Upper lobe of left lung (tissue), 6 donors: ENCODE measurements around the gene ADGRV1. TPM values are rescaled to one million over a fixed set of nuclear protein-coding genes. Genes with fewer than 3 reads are reported as not detected.

ENCODE experiments used
- ATAC-seq, 2 donors: fragments of 200-7000 bp; cut with Tn5 transposase; one replicate each; pipeline ENCODE4 v1.9.1; 2022; ENCODE audit warnings: mild to moderate bottlenecking in 2 of 2, moderate library complexity in 2 of 2; ENCODE audit not compliant: low FRiP score in 2 of 2
- DNase-seq, 2 donors: peaks; one replicate each; pipeline ENCODE4 v3.0.0-alpha.2; 2019 to 2020
- H3K27ac ChIP-seq, 4 donors: fragments of 200-600 bp; sonication (generic); one replicate each; pipeline ENCODE4 v1.5.1; 2016 to 2019
- H3K27me3 ChIP-seq, 4 donors: fragments of 200-600 bp; sonication (generic); one replicate each; pipeline ENCODE4 v1.5.1; 2017 to 2019
- H3K36me3 ChIP-seq, 4 donors: fragments of 200-600 bp; sonication (generic); one replicate each; pipeline ENCODE4 v1.5.1; 2016 to 2019
- H3K4me1 ChIP-seq, 4 donors: fragments of 200-600 bp; sonication (generic); one replicate each; pipeline ENCODE4 v1.5.1; 2018 to 2019
- H3K4me3 ChIP-seq, 4 donors: fragments of 200-600 bp; sonication (generic); one replicate each; pipeline ENCODE4 v1.5.1; 2017 to 2019; ENCODE audit warnings: mild to moderate bottlenecking in 2 of 4, moderate library complexity in 1 of 4
- H3K9me3 ChIP-seq, 4 donors: fragments of 200-600 bp; sonication (generic); one replicate each; pipeline ENCODE4 v1.5.1; 2018 to 2019
- EP300 ChIP-seq, 4 donors: sonication (generic); formaldehyde crosslinking; IDR thresholded peaks; one replicate each; pipeline ENCODE4 v1.5.1; 2017; ENCODE audit warnings: antibody characterized with exemption in 4 of 4, control low read depth in 2 of 4
- POLR2A ChIP-seq, 4 donors: fragments of 450-650 bp; IDR thresholded peaks; one replicate each; pipeline ENCODE4 v1.5.1; 2016 to 2017; ENCODE audit warnings: antibody characterized with exemption in 4 of 4, mild to moderate bottlenecking in 2 of 4
- POLR2AphosphoS5 ChIP-seq, 2 donors: sonication (generic); formaldehyde crosslinking; IDR thresholded peaks; one replicate each; pipeline ENCODE4 v1.5.1; 2017; ENCODE audit warnings: antibody characterized with exemption in 2 of 2
- WGBS, 2 donors: methylation state at CpG; one replicate each; pipeline ENCODE4 v1.1.5; 2017 to 2018; 5-methylcytosine and 5-hydroxymethylcytosine counted together
- total RNA-seq, 6 donors: library from RNA; depleted of rRNA in 4 of 6; stranded (reverse); fragments of >200 nt in 4 of 6; gene quantifications; one replicate each; pipeline versions ENCODE4 v1.1.0 to v1.2.1, GENCODE V29; 2016 to 2021
- TF ChIP-seq, protein P1 (sequence below), 6 experiments: fragments of 450-650 bp in 4 of 6; fragments of 200-600 bp in 2 of 6; sonication (generic) in 2 of 6; IDR thresholded peaks; one replicate each; pipeline ENCODE4 v1.5.1; 2016 to 2019; ENCODE audit warnings: antibody characterized with exemption in 6 of 6
- donor health status: DM: no; HTN: no; CAD: no; lungs with moderate emphysema.
- donor health status: DM: no; HTN: yes; CAD: no; lungs with severe emphysema.

The ADGRV1 gene
- total RNA-seq, 6 donors from 2014 or later = 22.3 to 129 (median 60.4) TPM

- no peaks in the 10 kb centered on the region for H3K27me3 ChIP-seq
- no peaks in the 10 kb centered on the region for H3K9me3 ChIP-seq
- H3K4me1 ChIP-seq = peaks cover 0 to 6% (median 1%) of the 10 kb centered on the region in 4 donors
- DNase-seq (no peak), ATAC-seq (no peak)
- no peak overlapping the region for H3K27ac ChIP-seq
- H3K4me3 ChIP-seq = no peak overlapping the region
- H3K36me3 ChIP-seq = no peaks in the 10 kb centered on the region
- WGBS, 2 donors = 84 to 88% methylated on average over 6 of the region's 6 CpGs
- TF ChIP-seq POLR2A (IDR thresholded peaks at IDR 0.05) (no peak), EP300 (IDR thresholded peaks at IDR 0.05) (no peak), POLR2AphosphoS5 (IDR thresholded peaks at IDR 0.05) (no peak)
- TF ChIP-seq, protein P1, sequence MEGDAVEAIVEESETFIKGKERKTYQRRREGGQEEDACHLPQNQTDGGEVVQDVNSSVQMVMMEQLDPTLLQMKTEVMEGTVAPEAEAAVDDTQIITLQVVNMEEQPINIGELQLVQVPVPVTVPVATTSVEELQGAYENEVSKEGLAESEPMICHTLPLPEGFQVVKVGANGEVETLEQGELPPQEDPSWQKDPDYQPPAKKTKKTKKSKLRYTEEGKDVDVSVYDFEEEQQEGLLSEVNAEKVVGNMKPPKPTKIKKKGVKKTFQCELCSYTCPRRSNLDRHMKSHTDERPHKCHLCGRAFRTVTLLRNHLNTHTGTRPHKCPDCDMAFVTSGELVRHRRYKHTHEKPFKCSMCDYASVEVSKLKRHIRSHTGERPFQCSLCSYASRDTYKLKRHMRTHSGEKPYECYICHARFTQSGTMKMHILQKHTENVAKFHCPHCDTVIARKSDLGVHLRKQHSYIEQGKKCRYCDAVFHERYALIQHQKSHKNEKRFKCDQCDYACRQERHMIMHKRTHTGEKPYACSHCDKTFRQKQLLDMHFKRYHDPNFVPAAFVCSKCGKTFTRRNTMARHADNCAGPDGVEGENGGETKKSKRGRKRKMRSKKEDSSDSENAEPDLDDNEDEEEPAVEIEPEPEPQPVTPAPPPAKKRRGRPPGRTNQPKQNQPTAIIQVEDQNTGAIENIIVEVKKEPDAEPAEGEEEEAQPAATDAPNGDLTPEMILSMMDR (IDR thresholded peaks at IDR 0.05) = no peak
Observed at GRCh38 chr5:91095786-91096385, 537.3 kb downstream of the ADGRV1 start.

- no peaks in the 10 kb centered on the region for H3K27me3 ChIP-seq
- DNase-seq (no peak), ATAC-seq (no peak)
- no peak for TF ChIP-seq POLR2AphosphoS5 (IDR thresholded peaks at IDR 0.05)
- TF ChIP-seq, protein P1 (IDR thresholded peaks at IDR 0.05) = no peak
- no peak for TF ChIP-seq EP300 (IDR thresholded peaks at IDR 0.05)
- no peak for TF ChIP-seq POLR2A (IDR thresholded peaks at IDR 0.05)
- H3K9me3 ChIP-seq = no peaks in the 10 kb centered on the region
- no peaks in the 10 kb centered on the region for H3K36me3 ChIP-seq
- 80 to 83% methylated on average over 3 of the region's 3 CpGs for WGBS, 2 donors
- H3K4me3 ChIP-seq = no peak overlapping the region
- H3K4me1 ChIP-seq = peaks cover 0 to 7% (median 6%) of the 10 kb centered on the region in 4 donors
- no peak overlapping the region for H3K27ac ChIP-seq
Observed at GRCh38 chr5:91098541-91098940, 539.9 kb downstream of the ADGRV1 start.

GRCh38 chr5:91101600-91102379 is 543.2 kb downstream of the ADGRV1 start:
- WGBS, 2 donors = 37 to 38% methylated on average over 8 of the region's 8 CpGs
- no peak overlapping the region for H3K4me3 ChIP-seq
- H3K36me3 ChIP-seq = no peaks in the 10 kb centered on the region

DNA sequence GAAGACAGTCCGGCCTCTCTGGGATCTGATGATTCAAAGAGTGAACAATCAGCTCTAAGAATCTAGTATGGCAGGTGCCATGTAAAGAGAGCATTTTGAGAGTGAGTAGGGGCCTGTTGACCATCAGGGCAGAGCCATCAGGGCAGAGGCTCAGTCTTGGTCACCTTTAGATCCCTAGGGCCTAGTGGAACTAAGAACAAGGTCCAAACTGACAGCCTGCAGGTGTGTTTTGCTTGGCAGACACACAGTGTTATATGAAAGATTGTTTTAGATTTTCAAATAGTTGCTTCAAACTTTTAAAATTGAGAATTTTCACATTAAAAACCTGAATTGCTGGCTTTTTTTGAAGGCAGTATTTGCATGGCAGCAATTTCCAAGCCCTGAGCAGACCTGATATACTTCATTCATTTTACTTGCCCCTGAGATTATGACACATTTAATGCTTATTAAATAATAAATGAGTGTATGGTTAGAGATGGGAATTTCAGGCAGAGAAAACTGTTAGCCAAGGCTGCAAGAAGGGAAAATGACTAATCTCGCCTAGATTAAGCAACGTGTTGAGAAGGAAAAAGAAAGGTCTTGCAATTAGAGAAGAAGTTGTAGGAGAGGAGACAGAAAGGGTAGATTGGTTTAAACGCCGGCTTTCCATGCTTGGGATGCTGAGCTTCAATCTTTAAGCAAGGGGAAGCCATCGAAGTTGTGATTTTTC is 544.9 kb downstream of the ADGRV1 start:
- ATAC-seq (no peak), DNase-seq (no peak)
- WGBS, 2 donors = 77 to 79% methylated on average over 6 of the region's 6 CpGs
- Histone ChIP-seq H3K4me1 (peaks cover 0 to 9% (median 5%) of the 10 kb centered on the region in 4 donors), H3K4me3 (no peak overlapping the region), H3K27me3 (no peaks in the 10 kb centered on the region), H3K36me3 (no peaks in the 10 kb centered on the region), H3K9me3 (no peaks in the 10 kb centered on the region), H3K27ac (no peak overlapping the region)
- TF ChIP-seq, protein P1 (IDR thresholded peaks at IDR 0.05) = no peak
- no peak for TF ChIP-seq POLR2A (IDR thresholded peaks at IDR 0.05)

More at GRCh38 chr5:91101600-91102379, 543.2 kb downstream of the ADGRV1 start:
- H3K9me3 ChIP-seq = no peaks in the 10 kb centered on the region
- peaks cover 0 to 9% (median 5%) of the 10 kb centered on the region in 4 donors for H3K4me1 ChIP-seq
- peak in 1 of 2 donors; percentile 75 for DNase-seq
- no peak for TF ChIP-seq POLR2A (IDR thresholded peaks at IDR 0.05)
- TF ChIP-seq EP300 (IDR thresholded peaks at IDR 0.05) = peak in 1 of 4 donors; percentile 17
- TF ChIP-seq, protein P1 (IDR thresholded peaks at IDR 0.05) = peak; percentile 60 to 90 (median 84)
- TF ChIP-seq POLR2AphosphoS5 (IDR thresholded peaks at IDR 0.05) = peak; percentile 19 to 46
- no peak overlapping the region for H3K27ac ChIP-seq
- no peaks in the 10 kb centered on the region for H3K27me3 ChIP-seq
- ATAC-seq = peak; percentile 91 to 97
